MM.1S (cell line): ENCODE data around the gene NR1H3.

Source experiments
- CTCF ChIP-seq: fragments of 300-600 bp; sonication (generic); IDR thresholded peaks from 2 replicates; pipeline ENCODE4 v1.5.1; 2016; ENCODE audit warnings: antibody characterized with exemption, low read length, mixed read lengths
- EZH2 ChIP-seq: fragments of 300-600 bp; sonication (generic); optimal IDR thresholded peaks from 2 replicates; pipeline ENCODE3; 2017; ENCODE audit warnings: low read depth, mild to moderate bottlenecking, antibody characterized with exemption, low read length, mixed read lengths

GRCh38 chr11:47305734-47306483, 48.1 kb downstream of the NR1H3 start:
- TF ChIP-seq EZH2 (no peak), CTCF (no peak)
